Neural progenitor cell (in vitro differentiated cells): Measurements from ENCODE around the gene SHROOM3.

Experiments
- CTCF ChIP-seq: fragments of 200-600 bp; sonication (generic); IDR thresholded peaks from 2 replicates; pipeline ENCODE4 v1.5.1; 2017; ENCODE audit warnings: antibody characterized with exemption, mild to moderate bottlenecking
- EZH2 ChIP-seq: fragments of 200-600 bp; sonication (generic); IDR thresholded peaks from 2 replicates; pipeline ENCODE4 v1.6.1; 2017; ENCODE audit warnings: antibody characterized with exemption, mild to moderate bottlenecking, moderate library complexity
- EZH2phosphoT487 ChIP-seq: fragments of 200-600 bp; sonication (generic); IDR thresholded peaks from 2 replicates; pipeline ENCODE4 v1.6.1; 2017; ENCODE audit warnings: antibody characterized with exemption

GRCh38 chr4:76790377-76790776 lies 355.3 kb downstream of the SHROOM3 start:
- no peak for TF ChIP-seq CTCF
- TF ChIP-seq EZH2 = no peak
- no peak for TF ChIP-seq EZH2phosphoT487
